Sigmoid colon (tissue), 7 donors: ENCODE measurements around the gene DLGAP4. TPM values are rescaled to one million over a fixed set of nuclear protein-coding genes. Genes with fewer than 3 reads are reported as not detected.

Source experiments
- DNase-seq: peaks from one replicate; pipeline ENCODE4 v3.0.0-alpha.2; 2019
- H3K27ac ChIP-seq, 4 donors: fragments of 200-600 bp; sonication (generic); one replicate each; pipeline ENCODE4 v1.5.1; 2016 to 2019; ENCODE audit warnings: mild to moderate bottlenecking in 1 of 4
- H3K27me3 ChIP-seq, 3 donors: fragments of 200-600 bp; sonication (generic); one replicate each; pipeline ENCODE4 v1.5.1; 2019; ENCODE audit warnings: mild to moderate bottlenecking in 1 of 3
- H3K36me3 ChIP-seq, 4 donors: fragments of 200-600 bp; sonication (generic); one replicate each; pipeline ENCODE4 v1.5.1; 2016 to 2019
- H3K4me1 ChIP-seq, 4 donors: fragments of 200-600 bp; sonication (generic); one replicate each; pipeline ENCODE4 v1.5.1; 2017 to 2019
- H3K4me3 ChIP-seq, 4 donors: fragments of 200-600 bp; sonication (generic); one replicate each; pipeline ENCODE4 v1.5.1; 2017 to 2019; ENCODE audit warnings: mild to moderate bottlenecking in 2 of 4, moderate library complexity in 1 of 4
- H3K9me3 ChIP-seq, 4 donors: fragments of 200-600 bp in 3 of 4; sonication (generic) in 3 of 4; one replicate each; pipeline versions ENCODE4 v1.5.1 to v1.6.1; 2013 to 2019
- CTCF ChIP-seq, 4 experiments: fragments of 450-650 bp in 3 of 4; fragments of 200-600 bp in 1 of 4; IDR thresholded peaks; one replicate each; pipeline ENCODE4 v1.5.1; 2016 to 2019; ENCODE audit warnings: antibody characterized with exemption in 4 of 4, mild to moderate bottlenecking in 3 of 4, moderate library complexity in 2 of 4
- EP300 ChIP-seq, 4 donors: sonication (generic); formaldehyde crosslinking; IDR thresholded peaks; one replicate each; pipeline ENCODE4 v1.6.1; 2017; ENCODE audit warnings: antibody characterized with exemption in 4 of 4
- POLR2A ChIP-seq, 2 donors: fragments of 450-650 bp; IDR thresholded peaks; one replicate each; pipeline ENCODE4 v1.6.1; 2016; ENCODE audit warnings: antibody characterized with exemption in 2 of 2, mild to moderate bottlenecking in 2 of 2, moderate library complexity in 2 of 2
- POLR2AphosphoS5 ChIP-seq, 4 donors: sonication (generic); formaldehyde crosslinking; IDR thresholded peaks; one replicate each; pipeline ENCODE4 v1.6.1; 2017; ENCODE audit warnings: antibody characterized with exemption in 4 of 4
- WGBS, 2 donors: extraction: QIAGEN DNeasy Blood & Tissue Kit; methylation state at CpG; one replicate each; pipeline ENCODE4 v1.1.7; 2013; 5-methylcytosine and 5-hydroxymethylcytosine counted together
- intact Hi-C: fragments of 100-400 bp; cut with DNase I; formaldehyde crosslinking; loops from one replicate; pipeline ENCODE4 v1.15.1; 2023
- polyA plus RNA-seq, 3 donors: library from polyadenylated mRNA; stranded (reverse); fragments of 200-250 nt; gene quantifications; one replicate each; pipeline ENCODE4 v1.2.3, GENCODE V29; 2013
- total RNA-seq, 4 donors: library from RNA; depleted of rRNA; stranded (reverse); fragments of >200 nt; gene quantifications; one replicate each; pipeline ENCODE4 v1.1.0, GENCODE V29; 2016
- donor health status: healthy with polysubstance abuse.
- donor health status: Bipolar disorder and iron deficiency.
- donor health status: healthy.

The DLGAP4 gene
- total and polyA plus RNA-seq, 7 donors: 21.0 to 60.7 (median 36.9) TPM

DNA sequence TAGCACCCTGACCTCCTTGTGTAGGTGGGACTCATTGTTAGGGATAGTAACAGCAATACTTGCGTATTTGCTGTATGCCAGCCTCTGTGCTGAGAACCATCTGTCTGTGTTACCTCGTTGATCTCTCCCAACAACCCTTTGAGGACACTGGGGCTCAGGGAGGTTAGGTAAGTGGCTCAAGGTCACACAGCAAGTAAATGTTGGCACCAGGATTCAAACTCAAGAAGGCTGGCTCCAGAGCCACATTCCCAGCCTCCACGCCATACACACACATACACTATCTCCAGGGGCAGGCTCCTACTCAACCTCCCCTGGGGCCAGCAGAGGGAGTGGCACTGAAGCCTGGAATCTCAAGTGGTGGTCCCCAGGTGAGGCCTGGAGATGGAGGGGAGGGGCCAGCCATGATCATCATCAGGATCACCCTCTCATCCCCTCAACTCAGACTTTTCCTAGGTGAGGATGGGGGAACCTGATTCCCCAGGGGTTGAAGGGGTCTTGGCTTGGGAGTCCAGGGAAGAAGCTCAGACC, 109.4 kb downstream of the DLGAP4 start:
- TF ChIP-seq CTCF (IDR thresholded peaks at IDR 0.05): no peak
- TF ChIP-seq POLR2AphosphoS5 (IDR thresholded peaks at IDR 0.05): no peak
- no peak for TF ChIP-seq POLR2A (IDR thresholded peaks at IDR 0.05)
- no peak for TF ChIP-seq EP300 (IDR thresholded peaks at IDR 0.05)
- intact Hi-C loops: no loop called here
- H3K9me3 ChIP-seq: no peaks in the 10 kb centered on the region
- H3K27me3 ChIP-seq: peaks cover 0 to 26% (median 0%) of the 10 kb centered on the region in 3 donors
- H3K4me1 ChIP-seq: no peaks in the 10 kb centered on the region
- DNase-seq: no peak
- no peak overlapping the region for H3K4me3 ChIP-seq
- no peaks in the 10 kb centered on the region for H3K36me3 ChIP-seq
- H3K27ac ChIP-seq: no peak overlapping the region
- WGBS, 2 donors: 72 to 83% methylated on average over 3 of the region's 3 CpGs

DNA sequence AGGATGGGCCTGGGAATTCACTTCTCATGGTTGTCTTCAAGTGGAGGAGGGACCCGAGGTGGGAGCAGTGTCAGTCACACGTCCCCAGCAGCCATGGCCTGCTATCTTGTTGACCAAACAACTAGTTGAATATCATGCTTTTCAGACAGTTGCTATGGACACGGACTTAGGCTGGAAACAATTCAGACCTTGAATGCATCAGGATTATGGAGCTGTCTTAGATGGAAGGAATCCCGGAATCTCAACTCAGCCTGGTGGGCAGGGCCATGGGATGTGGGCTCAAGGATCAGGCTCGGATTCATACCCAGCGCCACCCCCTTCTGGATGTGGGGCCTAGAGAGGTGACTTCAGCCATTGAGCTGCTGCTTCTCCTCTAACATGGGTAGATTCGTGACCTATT, 112.6 kb downstream of the DLGAP4 start:
- TF ChIP-seq CTCF (IDR thresholded peaks at IDR 0.05) (no peak), POLR2AphosphoS5 (IDR thresholded peaks at IDR 0.05) (no peak)
- no peaks in the 10 kb centered on the region for H3K36me3 ChIP-seq
- no peak overlapping the region for H3K4me3 ChIP-seq
- H3K9me3 ChIP-seq: no peaks in the 10 kb centered on the region
- intact Hi-C loops: no loop called here
- no peak for DNase-seq
- no peak overlapping the region for H3K27ac ChIP-seq
- H3K4me1 ChIP-seq: no peaks in the 10 kb centered on the region
- peaks cover 0 to 18% (median 0%) of the 10 kb centered on the region in 3 donors for H3K27me3 ChIP-seq
- WGBS, 2 donors: 79 to 81% methylated on average over 7 of the region's 7 CpGs

GRCh38 chr20:36421641-36422040, 115.5 kb downstream of the DLGAP4 start:
- Histone ChIP-seq H3K36me3 (no peaks in the 10 kb centered on the region), H3K4me3 (no peak overlapping the region), H3K27me3 (peaks cover 0 to 12% (median 0%) of the 10 kb centered on the region in 3 donors), H3K4me1 (no peaks in the 10 kb centered on the region), H3K9me3 (no peaks in the 10 kb centered on the region), H3K27ac (no peak overlapping the region)
- DNase-seq: no peak
- WGBS, 2 donors: 56 to 57% methylated on average over 13 of the region's 13 CpGs
- intact Hi-C loops: no loop called here
- TF ChIP-seq CTCF (IDR thresholded peaks at IDR 0.05) (no peak), POLR2A (IDR thresholded peaks at IDR 0.05) (no peak), POLR2AphosphoS5 (IDR thresholded peaks at IDR 0.05) (no peak), EP300 (IDR thresholded peaks at IDR 0.05) (no peak)

GRCh38 chr20:36424314-36424713, 118.2 kb downstream of the DLGAP4 start:
- Histone ChIP-seq H3K4me1 (no peaks in the 10 kb centered on the region), H3K27ac (no peak overlapping the region), H3K9me3 (no peaks in the 10 kb centered on the region), H3K27me3 (peaks cover 0 to 7% (median 0%) of the 10 kb centered on the region in 3 donors), H3K36me3 (no peaks in the 10 kb centered on the region), H3K4me3 (no peak overlapping the region)
- 37 to 59% methylated on average over 3 of the region's 3 CpGs for WGBS, 2 donors
- intact Hi-C loops: no loop called here
- DNase-seq: no peak
- TF ChIP-seq EP300 (IDR thresholded peaks at IDR 0.05) (no peak), POLR2AphosphoS5 (IDR thresholded peaks at IDR 0.05) (no peak), POLR2A (IDR thresholded peaks at IDR 0.05) (no peak), CTCF (IDR thresholded peaks at IDR 0.05) (no peak)

- Histone ChIP-seq H3K36me3 (no peaks in the 10 kb centered on the region), H3K4me1 (no peaks in the 10 kb centered on the region), H3K4me3 (no peak overlapping the region), H3K27ac (no peak overlapping the region), H3K27me3 (peaks cover 0 to under 1% (median 0%) of the 10 kb centered on the region in 3 donors), H3K9me3 (no peaks in the 10 kb centered on the region)
- no peak for DNase-seq
- 39 to 51% methylated on average over 4 of the region's 4 CpGs for WGBS, 2 donors
- intact Hi-C loops: no loop called here
- TF ChIP-seq POLR2A (IDR thresholded peaks at IDR 0.05): no peak
- no peak for TF ChIP-seq EP300 (IDR thresholded peaks at IDR 0.05)
- no peak for TF ChIP-seq POLR2AphosphoS5 (IDR thresholded peaks at IDR 0.05)
- TF ChIP-seq CTCF (IDR thresholded peaks at IDR 0.05): no peak
Observed at GRCh38 chr20:36425166-36425565, 119.0 kb downstream of the DLGAP4 start.
